Suprapubic skin (tissue), 4 donors: ENCODE data around the gene NLRP8.

Experiments
- POLR2A ChIP-seq, 2 donors: fragments of 450-650 bp; IDR thresholded peaks; one replicate each; pipeline ENCODE4 v1.6.1; 2017; ENCODE audit warnings: antibody characterized with exemption in 2 of 2, mild to moderate bottlenecking in 2 of 2, moderate library complexity in 2 of 2
- POLR2AphosphoS5 ChIP-seq, 3 donors: sonication (generic); formaldehyde crosslinking; IDR thresholded peaks; one replicate each; pipeline ENCODE4 v1.6.1; 2017; ENCODE audit warnings: antibody characterized with exemption in 3 of 3
- TF ChIP-seq, protein P1 (sequence below), 2 donors: fragments of 200-600 bp in 1 of 2; fragments of 450-650 bp in 1 of 2; sonication (generic) in 1 of 2; IDR thresholded peaks; one replicate each; pipeline ENCODE4 v1.5.1; 2016 to 2019; ENCODE audit warnings: antibody characterized with exemption in 2 of 2, mild to moderate bottlenecking in 1 of 2, moderate library complexity in 1 of 2

- TF ChIP-seq, protein P1, sequence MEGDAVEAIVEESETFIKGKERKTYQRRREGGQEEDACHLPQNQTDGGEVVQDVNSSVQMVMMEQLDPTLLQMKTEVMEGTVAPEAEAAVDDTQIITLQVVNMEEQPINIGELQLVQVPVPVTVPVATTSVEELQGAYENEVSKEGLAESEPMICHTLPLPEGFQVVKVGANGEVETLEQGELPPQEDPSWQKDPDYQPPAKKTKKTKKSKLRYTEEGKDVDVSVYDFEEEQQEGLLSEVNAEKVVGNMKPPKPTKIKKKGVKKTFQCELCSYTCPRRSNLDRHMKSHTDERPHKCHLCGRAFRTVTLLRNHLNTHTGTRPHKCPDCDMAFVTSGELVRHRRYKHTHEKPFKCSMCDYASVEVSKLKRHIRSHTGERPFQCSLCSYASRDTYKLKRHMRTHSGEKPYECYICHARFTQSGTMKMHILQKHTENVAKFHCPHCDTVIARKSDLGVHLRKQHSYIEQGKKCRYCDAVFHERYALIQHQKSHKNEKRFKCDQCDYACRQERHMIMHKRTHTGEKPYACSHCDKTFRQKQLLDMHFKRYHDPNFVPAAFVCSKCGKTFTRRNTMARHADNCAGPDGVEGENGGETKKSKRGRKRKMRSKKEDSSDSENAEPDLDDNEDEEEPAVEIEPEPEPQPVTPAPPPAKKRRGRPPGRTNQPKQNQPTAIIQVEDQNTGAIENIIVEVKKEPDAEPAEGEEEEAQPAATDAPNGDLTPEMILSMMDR (IDR thresholded peaks at IDR 0.05) = no peak
- TF ChIP-seq POLR2AphosphoS5 (IDR thresholded peaks at IDR 0.05) (no peak), POLR2A (IDR thresholded peaks at IDR 0.05) (no peak)
These were observed 32.8 kb downstream of the NLRP8 start for GRCh38 chr19:55980415-55980814.
